Measurements from ENCODE around the gene CSTF2T.

The CSTF2T gene

GRCh38 chr10:51711519-51711891 lies 12.1 kb upstream of the CSTF2T start:
- Mint-ChIP-seq H3K36me3 (ENCODE audit: low read depth) (no peaks in the 10 kb centered on the region), H3K4me1 (peaks cover 35% of the 10 kb centered on the region), H3K27ac (peak overlapping the region; percentile 43 to 48 (median 47)), H3K4me3 (no peak overlapping the region), H3K9me3 (no peaks in the 10 kb centered on the region), H3K27me3 (ENCODE audit: low read depth) (no peaks in the 10 kb centered on the region)
- no peak for TF ChIP-seq CTCF (IDR thresholded peaks at IDR 0.05; ENCODE audit: unreplicated experiment in 3 of 3)

- H3K9me3 Mint-ChIP-seq = no peaks in the 10 kb centered on the region
- TF ChIP-seq CTCF (IDR thresholded peaks at IDR 0.05; ENCODE audit: unreplicated experiment in 3 of 3) = no peak
- peaks cover 27% of the 10 kb centered on the region for H3K4me1 Mint-ChIP-seq
- H3K27me3 Mint-ChIP-seq (ENCODE audit: low read depth) = no peaks in the 10 kb centered on the region
- no peak overlapping the region for H3K27ac Mint-ChIP-seq
- no peak overlapping the region for H3K4me3 Mint-ChIP-seq
- no peaks in the 10 kb centered on the region for H3K36me3 Mint-ChIP-seq (ENCODE audit: low read depth)
These were observed 10.1 kb upstream of the CSTF2T start for GRCh38 chr10:51709324-51709972.

GRCh38 chr10:51708609-51709008 lies 9.2 kb upstream of the CSTF2T start:
- H3K27ac Mint-ChIP-seq = peak overlapping the region in 1 of 3 experiments; percentile 1
- no peak overlapping the region for H3K4me3 Mint-ChIP-seq
- H3K9me3 Mint-ChIP-seq = no peaks in the 10 kb centered on the region
- no peaks in the 10 kb centered on the region for H3K36me3 Mint-ChIP-seq (ENCODE audit: low read depth)
- H3K27me3 Mint-ChIP-seq (ENCODE audit: low read depth) = no peaks in the 10 kb centered on the region
- TF ChIP-seq CTCF (IDR thresholded peaks at IDR 0.05; ENCODE audit: unreplicated experiment in 3 of 3) = no peak
- H3K4me1 Mint-ChIP-seq = peaks cover 27% of the 10 kb centered on the region

GRCh38 chr10:51707821-51708424 lies 8.5 kb upstream of the CSTF2T start:
- H3K36me3 Mint-ChIP-seq (ENCODE audit: low read depth) = no peaks in the 10 kb centered on the region
- H3K27ac Mint-ChIP-seq = peak overlapping the region in 1 of 3 experiments; percentile 1
- H3K27me3 Mint-ChIP-seq (ENCODE audit: low read depth) = no peaks in the 10 kb centered on the region
- no peak overlapping the region for H3K4me3 Mint-ChIP-seq
- no peaks in the 10 kb centered on the region for H3K9me3 Mint-ChIP-seq
- peaks cover 27% of the 10 kb centered on the region for H3K4me1 Mint-ChIP-seq
- no peak for TF ChIP-seq CTCF (IDR thresholded peaks at IDR 0.05; ENCODE audit: unreplicated experiment in 3 of 3)

- no peak overlapping the region for H3K4me3 Mint-ChIP-seq
- H3K9me3 Mint-ChIP-seq = no peaks in the 10 kb centered on the region
- H3K27ac Mint-ChIP-seq = no peak overlapping the region
- peaks cover 27% of the 10 kb centered on the region for H3K4me1 Mint-ChIP-seq
- no peak for TF ChIP-seq CTCF (IDR thresholded peaks at IDR 0.05; ENCODE audit: unreplicated experiment in 3 of 3)
- H3K36me3 Mint-ChIP-seq (ENCODE audit: low read depth) = no peaks in the 10 kb centered on the region
- no peaks in the 10 kb centered on the region for H3K27me3 Mint-ChIP-seq (ENCODE audit: low read depth)
These were observed 8.0 kb upstream of the CSTF2T start for GRCh38 chr10:51707392-51707791.

- Mint-ChIP-seq H3K27me3 (ENCODE audit: low read depth) (no peaks in the 10 kb centered on the region), H3K4me3 (no peak overlapping the region), H3K36me3 (ENCODE audit: low read depth) (no peaks in the 10 kb centered on the region), H3K4me1 (peaks cover 20% of the 10 kb centered on the region), H3K27ac (peak overlapping the region in 1 of 3 experiments; percentile 18), H3K9me3 (no peaks in the 10 kb centered on the region)
- TF ChIP-seq CTCF (IDR thresholded peaks at IDR 0.05; ENCODE audit: unreplicated experiment in 3 of 3) = no peak
These were observed 6.8 kb upstream of the CSTF2T start for GRCh38 chr10:51706225-51706624.

All from nephron (organoid).